Mammary epithelial cell (primary cell): Measurements from ENCODE around the gene UGT1A5.

Experiments used
- EZH2 ChIP-seq: IDR thresholded peaks from 2 replicates; pipeline ENCODE4 v1.6.1; 2012; ENCODE audit warnings: low read length, inconsistent platforms, borderline replicate concordance
- TF ChIP-seq, protein P1 (sequence below), 2 donors: IDR thresholded peaks in 1 of 2; conservative IDR thresholded peaks in 1 of 2; 2 replicates each; pipeline ENCODE4 v1.5.1; 2011 to 2012; ENCODE audit warnings: inconsistent platforms in 2 of 2, low read length in 2 of 2, mild to moderate bottlenecking in 2 of 2, control low read depth in 1 of 2, low read depth in 1 of 2; ENCODE audit not compliant: insufficient read depth in 1 of 2; ENCODE audit errors: extremely low read depth in 1 of 2

DNA sequence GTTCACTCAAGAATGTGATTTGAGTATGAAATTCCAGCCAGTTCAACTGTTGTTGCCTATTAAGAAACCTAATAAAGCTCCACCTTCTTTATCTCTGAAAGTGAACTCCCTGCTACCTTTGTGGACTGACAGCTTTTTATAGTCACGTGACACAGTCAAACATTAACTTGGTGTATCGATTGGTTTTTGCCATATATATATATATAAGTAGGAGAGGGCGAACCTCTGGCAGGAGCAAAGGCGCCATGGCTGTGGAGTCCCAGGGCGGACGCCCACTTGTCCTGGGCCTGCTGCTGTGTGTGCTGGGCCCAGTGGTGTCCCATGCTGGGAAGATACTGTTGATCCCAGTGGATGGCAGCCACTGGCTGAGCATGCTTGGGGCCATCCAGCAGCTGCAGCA, 47.3 kb downstream of the UGT1A5 start, which contains the start of gene UGT1A1:
- TF ChIP-seq, protein P1, sequence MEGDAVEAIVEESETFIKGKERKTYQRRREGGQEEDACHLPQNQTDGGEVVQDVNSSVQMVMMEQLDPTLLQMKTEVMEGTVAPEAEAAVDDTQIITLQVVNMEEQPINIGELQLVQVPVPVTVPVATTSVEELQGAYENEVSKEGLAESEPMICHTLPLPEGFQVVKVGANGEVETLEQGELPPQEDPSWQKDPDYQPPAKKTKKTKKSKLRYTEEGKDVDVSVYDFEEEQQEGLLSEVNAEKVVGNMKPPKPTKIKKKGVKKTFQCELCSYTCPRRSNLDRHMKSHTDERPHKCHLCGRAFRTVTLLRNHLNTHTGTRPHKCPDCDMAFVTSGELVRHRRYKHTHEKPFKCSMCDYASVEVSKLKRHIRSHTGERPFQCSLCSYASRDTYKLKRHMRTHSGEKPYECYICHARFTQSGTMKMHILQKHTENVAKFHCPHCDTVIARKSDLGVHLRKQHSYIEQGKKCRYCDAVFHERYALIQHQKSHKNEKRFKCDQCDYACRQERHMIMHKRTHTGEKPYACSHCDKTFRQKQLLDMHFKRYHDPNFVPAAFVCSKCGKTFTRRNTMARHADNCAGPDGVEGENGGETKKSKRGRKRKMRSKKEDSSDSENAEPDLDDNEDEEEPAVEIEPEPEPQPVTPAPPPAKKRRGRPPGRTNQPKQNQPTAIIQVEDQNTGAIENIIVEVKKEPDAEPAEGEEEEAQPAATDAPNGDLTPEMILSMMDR (conservative IDR thresholded peaks at IDR 0.05 in 1 of 2, IDR thresholded peaks at IDR 0.05 in 1 of 2; ENCODE audit: extremely low read depth in 1 of 2, insufficient read depth in 1 of 2, low read depth in 1 of 2, low read length in 2 of 2), result no peak
- TF ChIP-seq EZH2, result no peak
